Peyer's patch (tissue), 4 donors: ENCODE measurements around the gene RAPGEF3. TPM values are rescaled to one million over a fixed set of nuclear protein-coding genes. Genes with fewer than 3 reads are reported as not detected.
A peak's percentile ranks its signal among the peaks of the same experiment; 100 is the strongest.

Source experiments
- DNase-seq, 3 donors: peaks; one replicate each; pipeline ENCODE4 v3.0.0-alpha.2; 2017 to 2019
- H3K27ac ChIP-seq, 4 donors: fragments of 200-600 bp; sonication (generic); one replicate each; pipeline ENCODE4 v1.5.1; 2016 to 2019
- H3K27me3 ChIP-seq, 2 donors: fragments of 200-600 bp; sonication (generic); one replicate each; pipeline ENCODE4 v1.5.1; 2019
- H3K36me3 ChIP-seq, 3 donors: fragments of 200-600 bp; sonication (generic); one replicate each; pipeline ENCODE4 v1.5.1; 2016 to 2019
- H3K4me1 ChIP-seq, 4 donors: fragments of 200-600 bp; sonication (generic); one replicate each; pipeline ENCODE4 v1.5.1; 2016 to 2019
- H3K4me3 ChIP-seq, 4 donors: fragments of 200-600 bp; sonication (generic); 1 replicate in 3 of 4; 2 replicates in 1 of 4; pipeline ENCODE4 v1.5.1; 2016 to 2019; ENCODE audit warnings: mild to moderate bottlenecking in 1 of 4
- H3K9me3 ChIP-seq, 4 donors: fragments of 200-600 bp; sonication (generic); one replicate each; pipeline ENCODE4 v1.5.1; 2016 to 2019; ENCODE audit warnings: mild to moderate bottlenecking in 1 of 4
- CTCF ChIP-seq, 6 experiments: fragments of 450-650 bp in 4 of 6; fragments of 200-600 bp in 2 of 6; sonication (generic) in 1 of 6; IDR thresholded peaks; one replicate each; pipeline ENCODE4 v1.5.1; 2017 to 2019; ENCODE audit warnings: antibody characterized with exemption in 6 of 6, mild to moderate bottlenecking in 3 of 6, moderate library complexity in 1 of 6
- POLR2A ChIP-seq, 2 donors: fragments of 450-650 bp; IDR thresholded peaks; one replicate each; pipeline ENCODE4 v1.5.1; 2017; ENCODE audit warnings: antibody characterized with exemption in 2 of 2, mild to moderate bottlenecking in 2 of 2, moderate library complexity in 2 of 2
- total RNA-seq, 4 donors: library from RNA; depleted of rRNA; stranded (reverse); fragments of >200 nt; gene quantifications; one replicate each; pipeline ENCODE4 v1.1.0, GENCODE V29; 2016

Gene RAPGEF3
- total RNA-seq, 4 donors from 2014 or later: 4.9 to 33.0 (median 16.9) TPM

DNA sequence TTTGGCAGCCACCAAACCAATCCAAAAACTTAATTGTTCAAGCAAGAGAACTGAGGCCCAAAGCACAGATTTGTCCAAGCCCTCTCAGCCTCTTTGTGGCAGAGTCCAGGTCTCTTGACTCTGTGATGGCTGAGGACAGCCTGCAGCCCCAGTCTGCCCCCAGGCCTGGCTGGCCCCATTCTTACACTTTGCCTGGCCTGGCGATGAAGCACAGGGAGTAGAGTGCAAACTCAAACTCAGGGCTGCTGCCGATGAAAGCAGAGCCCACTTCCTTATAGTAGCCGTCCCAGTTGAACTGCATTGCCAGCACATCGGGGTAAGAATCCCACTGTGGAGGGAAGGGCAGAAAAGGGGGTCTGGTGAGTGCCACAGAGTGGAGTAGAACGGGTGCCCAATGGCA lies 47.2 kb downstream of the RAPGEF3 start:
- H3K27ac ChIP-seq: no peak overlapping the region
- no peaks in the 10 kb centered on the region for H3K27me3 ChIP-seq
- H3K4me3 ChIP-seq: no peak overlapping the region
- DNase-seq: no peak
- peaks cover 0 to 31% (median 3%) of the 10 kb centered on the region in 4 donors for H3K4me1 ChIP-seq
- TF ChIP-seq CTCF (IDR thresholded peaks at IDR 0.05): no peak
- TF ChIP-seq POLR2A (IDR thresholded peaks at IDR 0.05): no peak
- H3K36me3 ChIP-seq: no peaks in the 10 kb centered on the region
- no peaks in the 10 kb centered on the region for H3K9me3 ChIP-seq

- peaks cover 0 to 20% (median 3%) of the 10 kb centered on the region in 4 donors for H3K4me1 ChIP-seq
- DNase-seq: no peak
- H3K9me3 ChIP-seq: no peaks in the 10 kb centered on the region
- no peak overlapping the region for H3K4me3 ChIP-seq
- no peaks in the 10 kb centered on the region for H3K36me3 ChIP-seq
- peak overlapping the region in 1 of 4 donors; percentile 50 for H3K27ac ChIP-seq
- no peak for TF ChIP-seq CTCF (IDR thresholded peaks at IDR 0.05)
- TF ChIP-seq POLR2A (IDR thresholded peaks at IDR 0.05): no peak
- no peaks in the 10 kb centered on the region for H3K27me3 ChIP-seq
These were observed 48.4 kb downstream of the RAPGEF3 start for GRCh38 chr12:47710278-47710677.

DNA sequence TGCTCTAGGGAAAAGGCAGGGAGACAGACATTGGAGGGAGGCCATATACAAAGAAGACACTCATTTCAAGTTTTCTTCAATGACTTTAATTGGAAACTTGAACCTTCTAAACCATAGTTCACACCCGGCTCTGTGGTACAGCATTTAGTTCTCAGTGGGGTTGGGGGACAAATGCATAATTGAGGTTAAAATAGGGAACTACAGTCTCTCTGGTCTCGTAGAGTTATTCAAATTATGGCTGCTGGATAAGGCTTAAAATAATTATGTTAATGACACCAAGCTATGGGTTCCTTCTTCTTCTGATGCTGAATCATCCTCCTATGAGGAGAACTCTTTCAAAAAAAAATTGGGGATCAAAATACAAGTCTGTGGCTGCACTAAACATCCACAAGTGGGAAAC lies 49.0 kb downstream of the RAPGEF3 start:
- Histone ChIP-seq H3K4me1 (peaks cover 0 to 26% (median 5%) of the 10 kb centered on the region in 4 donors), H3K36me3 (no peaks in the 10 kb centered on the region), H3K27ac (peak overlapping the region in 1 of 4 donors; percentile 50), H3K27me3 (no peaks in the 10 kb centered on the region), H3K4me3 (no peak overlapping the region), H3K9me3 (no peaks in the 10 kb centered on the region)
- no peak for DNase-seq
- TF ChIP-seq CTCF (IDR thresholded peaks at IDR 0.05) (no peak), POLR2A (IDR thresholded peaks at IDR 0.05) (no peak)

DNA sequence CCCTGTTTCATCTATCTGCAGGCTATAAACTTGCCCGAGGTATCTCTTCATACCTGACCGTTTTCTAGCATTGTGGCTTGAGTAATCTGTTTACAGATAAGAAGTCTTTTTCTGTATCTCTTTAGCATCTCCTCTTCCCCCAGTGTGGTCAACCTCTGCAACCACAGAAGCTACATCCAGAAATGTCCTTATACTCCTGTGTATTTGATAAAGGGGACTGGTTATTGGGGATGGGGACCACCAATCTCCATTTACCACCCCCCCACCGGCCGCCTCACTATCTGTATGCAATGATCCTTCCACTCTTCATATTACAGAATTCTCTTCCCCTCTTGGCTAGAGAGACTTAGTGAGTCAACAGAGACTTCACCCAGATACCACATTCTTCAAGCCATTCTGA lies 49.4 kb downstream of the RAPGEF3 start:
- Histone ChIP-seq H3K36me3 (no peaks in the 10 kb centered on the region), H3K27ac (peak overlapping the region in 1 of 4 donors; percentile 18), H3K27me3 (no peaks in the 10 kb centered on the region), H3K4me1 (peaks cover 0 to 30% (median 5%) of the 10 kb centered on the region in 4 donors), H3K4me3 (no peak overlapping the region), H3K9me3 (no peaks in the 10 kb centered on the region)
- peak in 1 of 3 donors; percentile 39 for DNase-seq
- TF ChIP-seq CTCF (IDR thresholded peaks at IDR 0.05): no peak
- no peak for TF ChIP-seq POLR2A (IDR thresholded peaks at IDR 0.05)

DNA sequence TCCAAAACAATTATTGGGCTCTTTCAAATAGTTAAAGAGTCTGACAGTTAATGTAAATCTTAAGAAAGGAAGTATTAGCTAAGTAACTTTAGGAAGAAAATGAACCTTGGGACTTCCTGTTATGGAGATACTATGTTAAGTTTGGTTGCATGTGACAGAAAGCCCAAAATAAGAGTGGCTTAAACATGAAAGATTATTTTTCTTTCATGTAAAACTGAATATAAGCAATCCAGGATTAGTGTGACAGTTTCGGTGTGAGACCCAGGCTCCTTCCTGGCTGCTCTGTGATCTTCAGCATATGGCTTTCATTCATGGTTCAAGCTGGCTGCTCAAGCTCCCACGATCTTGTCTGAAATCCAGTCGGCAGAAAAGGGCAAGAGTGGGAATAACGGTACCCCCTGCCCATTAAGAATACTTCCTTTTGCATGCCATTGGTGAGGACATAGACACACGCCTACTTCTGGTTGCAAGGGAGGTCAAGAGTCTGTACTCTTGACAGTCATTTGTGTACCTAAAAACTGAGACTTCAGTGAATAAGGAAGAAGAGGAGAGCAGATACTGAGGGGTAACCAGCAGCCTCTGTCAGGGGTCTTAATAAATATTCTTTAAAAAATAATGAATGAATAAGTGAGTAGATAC lies 50.7 kb downstream of the RAPGEF3 start:
- TF ChIP-seq POLR2A (IDR thresholded peaks at IDR 0.05) (no peak), CTCF (IDR thresholded peaks at IDR 0.05) (no peak)
- peaks cover 0 to 34% (median 5%) of the 10 kb centered on the region in 4 donors for H3K4me1 ChIP-seq
- H3K27ac ChIP-seq: peak overlapping the region in 1 of 4 donors; percentile 53
- no peaks in the 10 kb centered on the region for H3K9me3 ChIP-seq
- no peaks in the 10 kb centered on the region for H3K27me3 ChIP-seq
- DNase-seq: no peak
- H3K4me3 ChIP-seq: no peak overlapping the region
- no peaks in the 10 kb centered on the region for H3K36me3 ChIP-seq
